Fibroblast of upper back skin (primary cell): ENCODE measurements around the gene FOXM1.

Source experiments
- DNase-seq: peaks from one replicate; pipeline ENCODE4 v3.0.0-alpha.2; 2013

Gene FOXM1, protein sequence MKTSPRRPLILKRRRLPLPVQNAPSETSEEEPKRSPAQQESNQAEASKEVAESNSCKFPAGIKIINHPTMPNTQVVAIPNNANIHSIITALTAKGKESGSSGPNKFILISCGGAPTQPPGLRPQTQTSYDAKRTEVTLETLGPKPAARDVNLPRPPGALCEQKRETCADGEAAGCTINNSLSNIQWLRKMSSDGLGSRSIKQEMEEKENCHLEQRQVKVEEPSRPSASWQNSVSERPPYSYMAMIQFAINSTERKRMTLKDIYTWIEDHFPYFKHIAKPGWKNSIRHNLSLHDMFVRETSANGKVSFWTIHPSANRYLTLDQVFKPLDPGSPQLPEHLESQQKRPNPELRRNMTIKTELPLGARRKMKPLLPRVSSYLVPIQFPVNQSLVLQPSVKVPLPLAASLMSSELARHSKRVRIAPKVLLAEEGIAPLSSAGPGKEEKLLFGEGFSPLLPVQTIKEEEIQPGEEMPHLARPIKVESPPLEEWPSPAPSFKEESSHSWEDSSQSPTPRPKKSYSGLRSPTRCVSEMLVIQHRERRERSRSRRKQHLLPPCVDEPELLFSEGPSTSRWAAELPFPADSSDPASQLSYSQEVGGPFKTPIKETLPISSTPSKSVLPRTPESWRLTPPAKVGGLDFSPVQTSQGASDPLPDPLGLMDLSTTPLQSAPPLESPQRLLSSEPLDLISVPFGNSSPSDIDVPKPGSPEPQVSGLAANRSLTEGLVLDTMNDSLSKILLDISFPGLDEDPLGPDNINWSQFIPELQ

DNA sequence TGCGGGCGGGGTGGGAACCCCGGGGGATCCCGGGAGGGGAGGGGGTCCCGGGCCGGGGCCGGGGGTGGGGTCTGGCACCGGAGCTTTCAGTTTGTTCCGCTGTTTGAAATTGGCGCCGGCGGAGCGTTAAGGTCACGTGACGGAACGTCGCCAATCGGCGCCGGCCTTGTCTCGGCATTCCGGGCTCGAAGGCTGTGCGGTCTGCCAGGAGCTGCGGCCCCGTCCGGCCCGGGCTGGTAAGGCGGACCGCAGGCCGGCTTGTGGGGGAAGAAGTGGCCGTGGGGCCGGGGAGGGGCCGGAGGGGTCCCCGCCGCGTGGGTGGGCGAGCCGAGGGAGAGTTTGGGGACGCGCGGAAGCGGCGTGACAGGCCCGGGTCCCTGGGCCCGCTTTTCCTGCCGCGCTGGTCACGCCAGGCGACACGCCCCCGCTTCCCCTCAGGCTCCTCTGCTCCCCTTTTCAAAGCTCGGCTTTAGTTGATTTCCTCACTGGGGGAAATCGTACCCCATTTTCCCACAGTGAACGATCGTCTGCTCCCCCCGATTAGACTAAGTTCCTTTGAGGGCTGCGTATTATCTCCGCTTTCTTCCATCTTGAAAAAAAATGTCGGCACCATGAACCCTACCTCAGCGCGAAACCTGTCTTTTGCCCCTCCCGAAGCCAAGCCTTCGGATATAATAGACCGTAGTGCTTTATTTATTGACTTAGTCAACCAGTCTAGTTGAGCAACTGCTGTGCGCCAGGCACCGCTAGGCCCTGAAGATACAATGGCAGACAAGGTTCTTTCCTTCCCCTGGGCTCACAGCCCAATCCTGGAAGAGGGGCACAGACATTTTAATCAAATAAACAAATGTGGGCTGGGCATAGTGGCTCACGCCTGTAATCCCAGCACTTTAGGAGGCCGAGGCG is at the start of gene FOXM1, which contains the start of gene RHNO1:
Gene FOXM1 (minus strand): TSS at position 128 of the 906 bp plus-strand sequence. CDS start 2,696 bp downstream, outside the sequence.
Gene RHNO1 (plus strand): TSS at position 177 of the 906 bp plus-strand sequence. CDS start 8,144 bp downstream, outside the sequence.
- peak; percentile 87 for DNase-seq

DNA sequence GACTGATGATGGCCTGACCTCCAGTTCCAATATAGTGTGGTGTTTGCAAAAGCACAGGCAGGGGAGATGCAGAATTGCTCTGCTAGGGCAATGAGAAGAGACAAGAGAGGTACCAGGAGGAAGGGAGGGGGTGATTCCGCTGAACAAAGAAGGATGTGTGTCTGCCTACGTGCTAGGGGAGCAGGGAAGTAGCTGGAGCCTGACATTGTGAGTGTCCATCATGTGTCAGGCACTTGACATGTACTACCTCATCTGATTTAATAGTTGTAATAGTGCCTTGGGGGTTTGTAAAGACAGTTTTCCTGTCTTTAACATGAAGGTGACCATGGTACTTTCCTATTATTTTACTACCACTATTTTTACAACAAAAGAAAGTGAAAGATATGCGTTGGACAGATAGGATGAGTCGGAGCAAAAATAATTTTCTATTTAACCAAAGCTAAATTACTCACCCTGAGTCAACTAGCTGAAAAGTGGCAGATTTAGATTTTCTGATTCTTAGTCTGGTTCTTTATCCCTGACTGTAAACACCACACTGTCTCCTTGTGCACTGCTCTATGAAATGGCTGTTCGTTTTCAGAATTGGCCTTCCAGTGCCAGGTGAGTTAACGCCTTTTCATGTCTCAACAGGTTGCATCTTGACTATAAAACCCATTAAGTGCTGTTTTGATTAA is 48.5 kb upstream of the FOXM1 start:
- no peak for DNase-seq

DNA sequence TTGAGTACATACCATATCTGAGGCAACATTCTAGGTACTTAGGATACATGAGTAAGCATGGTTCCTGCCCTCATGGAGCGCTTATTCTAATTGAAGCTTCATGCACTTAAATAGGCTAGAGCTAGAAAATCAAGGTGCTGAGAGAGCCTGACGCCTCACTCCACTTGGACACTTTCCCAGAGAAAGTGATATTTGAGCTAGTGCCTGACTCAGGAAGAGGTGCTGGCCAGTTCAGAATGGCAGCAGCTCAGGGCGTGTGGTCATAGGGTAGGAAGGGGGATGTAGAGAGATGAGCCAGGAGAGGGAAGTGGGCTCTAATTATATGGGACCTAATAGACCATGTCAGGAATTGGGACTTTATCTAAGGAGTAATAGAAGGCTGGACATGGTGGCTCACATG is 47.0 kb upstream of the FOXM1 start:
- peak; percentile 30 for DNase-seq

DNA sequence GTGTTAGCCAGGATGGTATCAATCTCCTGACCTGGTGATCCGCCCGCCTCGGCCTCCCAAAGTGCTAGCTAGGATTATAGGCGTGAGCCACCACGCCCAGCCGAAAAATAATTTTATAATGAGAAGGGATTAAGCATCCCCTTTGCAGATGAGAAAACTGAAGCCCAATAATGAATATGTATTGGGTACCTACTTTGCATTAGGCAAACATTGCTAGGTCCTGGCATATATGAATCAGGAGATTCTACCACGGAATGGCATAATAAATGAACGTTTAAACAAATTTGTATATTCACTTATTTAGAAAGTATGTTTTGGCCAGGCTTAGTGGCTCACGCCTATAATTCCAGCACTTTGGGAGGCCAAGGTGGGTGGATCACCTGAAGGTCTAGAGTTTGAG is 46.1 kb upstream of the FOXM1 start:
- no peak for DNase-seq

DNA sequence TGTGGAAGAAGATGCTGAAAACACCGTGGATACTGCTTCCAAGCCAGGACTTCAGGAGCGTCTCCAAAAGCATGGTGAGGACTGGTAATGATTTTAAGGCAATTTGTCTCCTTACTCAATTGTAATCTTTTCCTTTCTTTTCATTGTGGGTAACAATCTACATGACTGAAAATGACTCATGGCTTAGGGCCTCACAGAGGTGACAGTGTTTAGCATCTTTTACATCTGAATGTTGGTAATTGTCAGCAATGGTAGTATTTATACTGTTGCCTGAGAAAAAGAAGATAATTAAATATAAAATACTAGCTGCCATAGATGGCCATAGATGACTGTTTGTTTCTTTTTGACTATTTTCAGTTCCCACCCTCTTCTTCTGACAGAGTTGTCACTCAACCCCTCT is 45.4 kb upstream of the FOXM1 start:
- DNase-seq, result peak; percentile 5

DNA sequence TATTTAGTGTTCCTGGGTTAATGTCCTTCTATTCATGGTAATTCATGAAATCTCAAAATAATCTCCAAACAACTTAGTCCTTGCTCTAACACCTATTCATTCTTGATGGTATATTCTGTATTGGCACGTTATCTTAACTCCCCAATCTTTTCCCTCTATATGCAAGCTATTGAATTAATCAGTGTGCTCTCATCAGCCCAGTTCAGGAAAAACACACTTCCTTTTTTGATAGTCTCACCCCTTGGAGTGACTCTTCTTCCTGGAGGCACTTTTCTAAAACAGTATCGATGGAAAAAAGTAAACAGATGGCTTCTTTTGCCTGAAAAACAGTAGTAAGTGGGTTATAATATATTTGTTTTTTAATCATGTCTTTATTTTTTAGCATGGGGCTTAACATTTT is 42.3 kb upstream of the FOXM1 start:
- no peak for DNase-seq

DNA sequence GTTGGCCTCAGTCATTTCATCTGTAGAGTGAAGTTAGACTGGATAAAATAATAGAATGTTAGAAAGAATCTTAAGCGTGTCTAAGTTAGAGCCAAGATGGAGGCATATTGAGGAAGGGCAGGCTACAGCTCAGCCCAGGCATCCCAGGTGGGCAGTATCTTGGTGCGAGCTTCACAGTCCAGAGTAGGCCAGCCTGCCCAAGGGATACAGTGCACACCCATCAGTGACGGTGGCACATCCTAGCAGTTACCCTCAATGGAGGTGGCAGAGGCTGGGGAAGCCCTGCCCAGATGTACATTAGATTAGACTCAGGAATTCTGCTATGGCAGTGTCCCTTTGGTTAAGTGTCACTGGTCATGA is 35.2 kb upstream of the FOXM1 start:
- DNase-seq, result no peak

DNA sequence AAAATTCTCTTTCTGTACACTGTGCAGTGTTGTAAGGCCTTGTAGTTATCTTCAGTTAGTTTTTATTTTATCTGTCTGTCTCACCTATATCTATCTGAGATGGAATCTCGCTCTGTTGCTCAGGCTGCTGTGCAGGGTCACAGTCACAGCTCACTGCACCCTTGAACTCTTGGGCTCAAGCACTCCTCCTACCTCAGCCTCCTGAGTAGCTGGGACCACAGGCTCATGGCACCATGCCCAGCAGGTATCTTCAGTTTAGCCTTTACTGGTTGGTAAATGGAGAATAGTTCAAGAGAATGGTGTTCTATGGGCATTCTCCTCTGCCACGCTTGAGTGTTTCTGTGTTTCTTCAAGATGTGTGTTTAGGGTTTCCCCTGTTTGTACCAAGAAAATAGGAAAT is 27.3 kb upstream of the FOXM1 start:
- DNase-seq, result no peak

DNA sequence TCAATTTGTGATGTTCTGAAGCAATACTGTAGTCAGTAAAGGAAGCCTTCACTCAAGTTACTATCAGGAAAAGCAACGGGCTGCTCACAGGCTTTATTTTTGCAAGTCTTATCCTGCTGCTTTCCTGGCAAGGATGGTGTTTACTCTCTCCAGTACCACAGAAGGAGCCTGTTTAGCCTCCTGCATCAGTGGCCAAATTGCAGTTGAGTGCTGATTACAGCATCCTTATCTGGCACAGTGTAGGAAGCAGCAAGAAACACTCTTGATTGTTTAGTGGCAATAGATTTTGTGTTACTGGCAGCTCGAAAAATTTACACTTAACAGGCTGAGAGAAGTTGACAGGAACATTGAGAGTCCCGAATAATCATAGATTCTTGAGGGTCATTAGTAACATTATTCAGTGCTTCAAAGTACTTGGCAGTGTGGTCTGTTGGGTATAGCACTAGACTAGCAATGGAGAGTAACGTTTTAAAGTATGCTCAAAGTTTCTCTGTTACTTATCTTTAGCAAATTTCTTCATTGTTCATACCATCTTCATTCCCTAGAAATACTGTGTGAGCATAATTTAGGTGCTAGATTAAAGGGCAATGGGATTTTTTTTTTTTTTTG is 25.4 kb upstream of the FOXM1 start:
- no peak for DNase-seq

DNA sequence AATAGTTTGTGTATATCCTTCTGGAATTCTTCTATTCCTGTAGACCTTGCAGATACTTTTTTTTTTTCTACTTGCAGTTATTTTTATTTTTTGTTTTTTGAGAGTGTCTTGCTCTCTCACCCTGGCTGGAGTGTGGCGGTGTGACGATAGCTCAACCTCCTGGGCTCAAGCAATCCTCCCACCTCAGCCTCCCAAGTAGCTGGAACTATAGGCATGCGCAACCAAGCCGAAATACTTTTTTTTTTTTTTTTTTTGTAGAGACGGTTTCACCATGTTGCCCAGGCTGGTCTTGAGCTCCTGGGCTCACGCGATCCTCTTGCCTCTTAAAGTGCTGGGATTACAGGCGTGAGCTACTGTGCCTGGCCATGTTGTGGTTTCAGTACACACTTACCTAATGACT is 23.7 kb upstream of the FOXM1 start:
- DNase-seq, result no peak

DNA sequence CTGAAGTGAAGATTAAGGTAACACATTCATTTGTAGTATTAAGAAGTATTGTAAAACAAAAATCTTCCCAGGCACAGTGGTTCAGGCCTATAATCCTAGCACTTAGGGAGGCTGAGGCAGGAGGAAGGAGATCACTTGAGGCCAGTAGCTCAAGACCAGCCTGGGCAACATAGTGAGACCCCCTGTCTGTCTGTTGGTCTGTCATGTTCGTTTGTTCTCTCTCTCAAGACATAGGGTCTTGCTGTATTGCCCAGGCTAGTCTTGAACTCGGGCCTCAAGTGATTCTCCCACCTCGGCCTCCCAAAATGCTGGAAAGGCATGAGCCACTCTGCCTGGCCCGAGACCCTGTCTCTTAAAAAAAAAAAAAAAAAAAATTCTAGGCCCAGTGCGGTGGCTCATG is 20.4 kb upstream of the FOXM1 start:
- DNase-seq, result no peak

DNA sequence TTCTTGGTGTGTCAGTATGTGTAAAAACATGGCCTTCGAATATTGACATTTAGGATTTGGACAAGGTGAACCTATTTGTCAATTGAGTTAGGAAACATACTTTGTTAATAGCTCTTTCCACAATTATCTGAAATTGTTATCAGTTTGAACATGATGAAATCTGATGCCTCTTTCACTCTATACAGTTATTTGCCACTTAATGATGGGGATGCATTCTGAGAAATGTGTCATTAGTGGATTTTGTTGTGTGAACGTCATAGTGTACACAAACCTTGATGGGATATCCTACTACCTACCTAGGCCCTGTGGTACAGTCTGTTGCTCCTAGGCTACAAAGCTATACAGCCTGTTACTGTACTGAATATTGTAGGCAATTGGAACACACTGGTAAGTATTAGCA is 18.5 kb upstream of the FOXM1 start:
- peak; percentile 7 for DNase-seq

DNA sequence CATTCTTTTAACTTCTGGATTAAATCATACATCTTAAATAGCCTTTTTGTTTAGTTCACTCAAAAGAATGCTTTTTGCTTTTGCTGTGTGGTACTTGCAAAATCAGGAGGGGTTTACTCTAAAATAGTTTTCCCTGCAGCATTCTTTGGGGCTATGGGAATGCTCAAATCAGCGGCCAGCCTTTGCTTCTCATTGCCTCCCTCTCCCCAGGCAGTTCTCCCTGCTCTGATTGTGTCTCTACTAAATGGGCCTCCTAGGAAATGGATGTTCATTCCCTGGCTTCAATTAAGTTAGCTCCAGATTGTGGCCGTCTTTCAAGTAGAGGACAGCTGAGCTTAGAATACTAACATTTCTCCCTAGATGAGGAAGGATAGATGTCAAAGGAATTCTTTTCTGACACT is 18.1 kb upstream of the FOXM1 start:
- peak; percentile 50 for DNase-seq

DNA sequence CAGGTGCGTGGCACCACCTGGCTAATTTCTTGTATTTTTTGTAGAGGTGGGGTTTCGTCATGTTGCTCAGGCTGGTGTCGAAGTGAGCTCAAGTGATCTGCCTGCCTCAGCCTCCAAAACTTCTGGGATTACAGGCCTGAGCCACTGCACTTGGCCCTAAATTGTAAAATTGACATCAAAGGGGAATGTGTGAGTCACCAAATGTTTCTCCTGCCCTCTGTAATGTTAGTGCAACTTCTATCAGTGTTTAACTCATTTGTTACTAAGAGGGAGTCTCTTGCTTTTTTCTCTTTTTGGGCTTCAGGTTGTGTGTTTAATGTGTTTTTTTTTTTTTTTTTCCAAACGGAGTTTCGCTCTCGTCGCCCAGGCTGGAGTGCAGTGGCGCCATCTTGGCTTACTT is 16.0 kb upstream of the FOXM1 start:
- DNase-seq, result peak; percentile 90

DNA sequence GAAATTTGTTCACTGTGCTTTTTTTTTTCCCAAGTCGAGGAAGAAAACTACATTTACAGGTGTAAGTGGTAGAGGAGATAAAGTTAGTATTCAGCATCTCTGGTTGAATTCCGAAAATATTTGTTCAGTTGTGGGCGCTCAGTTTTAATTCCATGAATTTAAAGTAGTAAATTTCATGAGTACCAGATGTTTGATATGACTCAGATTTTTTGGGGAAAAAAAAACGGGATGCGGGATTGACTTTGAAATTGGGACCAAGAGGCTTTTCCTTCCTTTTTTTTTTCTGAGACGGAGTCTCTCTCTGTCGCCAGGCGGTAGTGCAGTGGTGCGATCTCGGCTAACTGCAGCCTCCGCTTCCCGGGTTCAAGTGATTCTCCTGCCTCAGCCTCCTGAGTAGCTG is 15.3 kb upstream of the FOXM1 start:
- peak; percentile 69 for DNase-seq

DNA sequence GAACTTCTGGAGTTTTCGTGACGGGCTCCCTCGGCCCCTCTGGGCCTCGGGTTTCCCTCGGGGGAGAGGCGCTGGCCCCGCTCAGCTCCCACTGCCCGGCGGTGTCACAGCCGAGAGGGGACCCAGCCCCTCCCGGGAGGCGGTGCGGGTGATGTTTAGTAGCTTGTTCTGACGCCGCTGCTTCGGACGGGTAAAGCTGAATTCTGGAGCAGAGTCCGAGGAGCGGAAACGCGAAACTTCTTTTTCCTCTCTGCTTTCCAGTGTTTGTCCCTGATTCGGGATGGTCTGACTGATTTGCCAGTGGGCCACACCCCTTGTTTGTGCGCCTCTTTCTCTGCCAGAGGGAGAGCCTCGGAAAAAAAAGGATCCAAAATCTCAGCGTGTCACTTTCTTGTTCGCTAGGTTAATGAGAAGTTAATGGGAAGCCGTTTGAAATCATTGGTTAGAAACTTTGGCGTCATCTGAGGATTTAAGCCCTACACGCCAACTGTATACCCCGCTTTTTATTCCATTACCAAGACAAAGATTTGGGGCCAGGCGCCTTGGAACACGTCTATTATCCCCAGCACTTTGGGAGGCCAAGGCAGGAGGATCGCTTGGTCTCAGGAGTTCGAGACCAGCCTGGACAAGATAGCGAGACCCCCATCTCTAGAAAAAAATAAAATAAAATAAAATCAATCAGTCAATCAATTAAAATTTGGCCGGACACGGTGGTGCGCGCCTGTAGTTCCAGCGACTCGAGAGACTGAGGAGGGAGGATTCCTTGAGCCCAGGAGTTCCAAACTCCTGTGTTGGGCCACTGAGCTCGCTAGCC is 14.5 kb upstream of the FOXM1 start:
- peak; percentile 62 for DNase-seq

DNA sequence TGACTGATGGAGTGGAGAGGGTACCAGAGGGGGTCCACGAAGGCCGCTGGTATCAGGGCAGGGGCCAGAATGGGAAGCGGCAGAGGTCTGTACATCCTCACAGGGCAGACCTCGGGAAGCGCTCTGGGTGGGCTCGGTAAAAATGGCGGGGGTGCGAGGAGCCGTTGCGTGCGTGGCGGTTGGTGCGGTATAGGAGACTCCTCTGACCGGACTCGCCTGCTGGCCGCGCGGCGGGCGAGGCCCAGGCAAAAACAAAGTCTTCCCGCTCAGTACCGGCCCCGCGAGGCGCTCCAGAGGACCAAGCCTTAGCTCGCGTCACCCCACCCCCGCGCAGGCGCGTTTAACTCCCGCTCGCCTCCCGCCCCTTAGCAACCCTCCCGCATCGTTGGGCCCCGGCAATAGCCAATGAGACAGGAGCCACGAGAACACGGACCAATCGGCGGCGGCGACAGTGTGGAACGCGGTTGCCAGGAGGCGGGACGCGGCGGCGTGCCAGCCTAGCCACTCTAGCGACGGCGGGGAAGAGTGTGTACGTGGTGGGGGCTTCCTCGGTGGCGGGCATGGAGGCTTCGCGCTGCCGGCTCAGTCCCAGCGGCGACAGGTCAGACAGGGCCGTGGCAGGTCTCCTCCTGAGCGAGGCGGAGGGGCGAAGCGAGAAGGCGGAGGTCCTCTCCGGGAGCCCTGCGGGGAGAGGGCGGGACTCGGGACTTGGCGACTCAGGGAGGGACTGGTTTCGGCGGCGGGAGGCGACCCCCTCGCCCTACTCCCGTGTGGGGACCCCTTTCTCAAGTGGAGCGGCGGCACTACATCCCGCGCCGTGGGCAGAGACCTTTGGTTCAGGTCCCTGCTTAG is 13.6 kb upstream of the FOXM1 start, which contains the start of gene TULP3:
Gene TULP3 (plus strand): TSS at position 504 of the 852 bp plus-strand sequence. CDS start 57 bp downstream, at position 561.
- DNase-seq, result peak; percentile 98

DNA sequence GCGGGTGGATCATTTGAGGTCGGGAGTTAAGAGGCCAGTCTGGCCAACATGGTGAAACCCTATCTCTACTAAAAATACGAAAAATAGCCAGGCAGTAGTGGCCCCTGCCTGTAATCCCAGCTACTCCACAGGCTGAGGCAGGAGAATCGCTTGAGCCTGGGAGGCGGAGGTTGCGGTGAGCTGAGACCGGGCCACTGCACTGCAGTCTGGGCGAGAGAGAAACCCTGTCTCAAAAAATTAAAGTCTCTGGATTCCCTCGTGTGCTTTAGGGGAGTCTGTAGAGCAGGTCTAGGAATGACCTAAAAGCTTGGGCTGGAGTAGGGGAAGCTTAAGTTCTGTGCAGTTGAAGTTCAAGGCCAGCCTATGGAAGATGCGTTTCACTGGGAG is 13.0 kb upstream of the FOXM1 start:
- DNase-seq, result no peak

DNA sequence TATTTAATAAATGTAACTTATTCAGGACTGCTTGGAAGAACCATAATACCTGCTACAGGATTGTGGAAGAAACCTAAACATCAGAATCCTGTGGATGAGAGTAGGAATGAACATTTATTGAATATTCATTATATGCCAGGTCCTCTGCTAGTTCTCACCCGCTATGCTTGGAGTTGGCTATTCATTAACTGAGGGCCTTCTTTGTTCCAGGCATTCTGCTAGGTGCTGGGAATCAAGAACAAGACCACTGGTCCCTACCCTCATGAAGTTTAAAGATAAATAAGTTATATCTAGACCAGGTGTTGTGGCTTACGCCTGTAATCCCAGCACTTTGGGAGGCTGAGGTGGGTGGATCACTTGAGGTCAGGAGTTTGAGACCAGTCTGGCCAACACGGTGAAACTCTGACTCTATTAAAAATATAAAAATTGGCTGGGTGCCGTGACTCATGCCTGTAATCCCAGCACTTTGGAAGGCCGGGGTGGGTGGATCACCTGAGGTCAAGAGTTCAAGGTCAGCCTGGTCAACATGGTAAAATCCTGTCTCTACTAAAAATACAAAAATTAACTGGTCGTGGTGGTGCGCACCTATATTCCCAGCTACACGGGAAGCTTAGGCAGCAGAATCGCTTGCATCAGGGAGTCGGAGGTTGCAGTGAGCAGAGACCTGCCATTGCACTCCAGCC is 9.9 kb upstream of the FOXM1 start:
- no peak for DNase-seq
